Suppressor macrophage treated with lipopolysaccharide for 4 hours (primary cell): ENCODE results near the gene IGFN1.
A peak's percentile ranks its signal among the peaks of the same experiment; 100 is the strongest.

Source experiments
- DNase-seq: peaks from one replicate; pipeline ENCODE4 v3.0.0-alpha.2; 2020

The IGFN1 gene

DNA sequence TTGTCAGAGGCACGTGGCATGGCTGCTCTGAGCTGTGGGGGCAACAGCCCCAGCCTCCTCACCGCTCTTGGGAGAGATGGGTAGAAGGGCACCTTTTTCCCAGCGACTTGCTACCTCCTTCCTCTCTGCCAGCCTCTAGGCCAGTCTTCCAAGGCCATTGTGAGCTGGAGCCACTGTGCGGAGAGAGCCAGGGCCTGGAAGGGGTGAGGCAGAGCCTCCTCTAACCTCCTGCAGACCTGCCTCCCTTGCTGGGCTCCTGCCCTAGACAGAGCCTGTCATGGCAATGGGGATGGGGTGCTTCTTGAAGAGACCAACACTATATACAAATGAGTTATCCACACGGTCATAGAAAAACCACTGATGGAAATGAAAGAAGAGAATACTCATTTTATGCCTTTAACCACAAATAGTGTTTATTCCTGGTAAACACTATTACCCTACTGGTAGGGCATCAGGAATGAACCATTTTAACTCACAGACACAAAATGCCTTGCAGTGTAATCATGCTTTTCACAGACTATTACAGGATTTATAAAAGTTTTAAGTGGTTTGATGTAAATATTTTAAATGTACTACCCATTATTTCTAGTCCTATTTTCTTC lies 5.0 kb upstream of the IGFN1 start:
- DNase-seq, result no peak

DNA sequence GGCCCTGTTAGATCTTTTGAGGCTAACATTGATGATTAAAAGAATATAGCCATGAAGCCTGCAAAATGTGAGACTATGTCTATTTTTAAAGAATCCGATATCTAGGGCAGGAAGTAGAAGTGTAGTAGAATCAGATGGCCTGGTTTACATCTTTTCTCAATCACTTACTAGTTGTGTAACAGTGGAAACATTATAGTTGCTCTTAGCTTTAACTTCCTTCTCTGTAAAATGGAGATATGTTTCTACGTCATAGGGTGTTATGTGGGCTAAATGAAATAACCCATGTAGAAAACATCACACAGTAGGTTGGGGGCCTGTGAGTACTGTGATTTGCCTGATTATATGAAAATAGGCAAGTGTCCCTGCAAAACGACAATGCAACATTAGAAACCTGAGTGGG lies 4.4 kb upstream of the IGFN1 start:
- DNase-seq, result peak; percentile 73

GRCh38 chr1:201189085-201189484 lies 1.5 kb upstream of the IGFN1 start:
- no peak for DNase-seq

DNA sequence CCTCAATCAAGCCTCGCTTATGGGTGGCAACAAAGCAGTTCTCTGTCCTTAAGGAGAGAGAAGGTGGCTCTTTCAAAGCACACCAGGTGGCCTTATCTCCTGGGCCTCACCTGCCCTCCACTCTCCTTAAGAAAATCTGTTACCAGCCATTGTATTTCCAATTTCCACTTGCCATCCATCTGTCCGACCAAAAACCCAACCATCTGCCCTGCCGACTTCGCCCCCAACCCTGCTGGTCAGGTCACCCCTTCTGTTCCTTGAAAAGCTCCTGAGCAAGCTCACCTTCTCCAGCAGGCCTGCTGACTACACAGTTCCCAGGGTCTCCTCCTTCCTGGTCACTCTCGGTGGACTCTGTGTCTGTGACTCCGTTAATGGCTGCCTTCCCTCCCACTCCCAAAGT lies 619 bp upstream of the IGFN1 start:
- no peak for DNase-seq

DNA sequence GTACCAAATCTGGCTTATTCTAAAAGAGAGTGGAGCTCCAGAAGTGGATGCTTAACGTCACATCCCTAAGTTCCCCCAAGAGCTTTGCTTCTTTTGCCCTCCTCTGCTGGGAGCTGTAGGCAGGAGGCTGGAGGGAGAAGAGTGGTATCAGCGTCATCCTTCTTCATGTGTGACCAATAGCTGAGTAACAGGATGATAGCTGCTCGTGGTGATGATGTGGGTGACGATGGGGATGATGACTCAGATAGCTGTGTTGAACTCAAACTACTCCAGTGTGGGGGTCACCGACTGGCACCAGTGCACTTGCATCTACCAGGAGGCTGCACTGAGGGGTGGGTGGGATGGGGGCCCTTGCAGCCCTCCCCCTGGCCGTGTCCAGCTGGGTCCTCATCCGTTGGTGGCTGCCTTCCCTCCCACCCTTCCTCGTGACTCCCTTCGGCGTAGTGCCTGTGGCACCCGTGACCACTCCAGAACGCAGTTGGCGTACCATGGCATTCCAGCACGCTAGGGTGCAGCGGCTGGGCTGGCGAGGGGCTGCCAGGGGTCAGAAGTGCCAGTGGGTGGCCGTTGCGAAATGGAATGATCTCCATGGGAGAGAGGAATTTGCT lies 1.1 kb downstream of the IGFN1 start:
- peak; percentile 79 for DNase-seq

DNA sequence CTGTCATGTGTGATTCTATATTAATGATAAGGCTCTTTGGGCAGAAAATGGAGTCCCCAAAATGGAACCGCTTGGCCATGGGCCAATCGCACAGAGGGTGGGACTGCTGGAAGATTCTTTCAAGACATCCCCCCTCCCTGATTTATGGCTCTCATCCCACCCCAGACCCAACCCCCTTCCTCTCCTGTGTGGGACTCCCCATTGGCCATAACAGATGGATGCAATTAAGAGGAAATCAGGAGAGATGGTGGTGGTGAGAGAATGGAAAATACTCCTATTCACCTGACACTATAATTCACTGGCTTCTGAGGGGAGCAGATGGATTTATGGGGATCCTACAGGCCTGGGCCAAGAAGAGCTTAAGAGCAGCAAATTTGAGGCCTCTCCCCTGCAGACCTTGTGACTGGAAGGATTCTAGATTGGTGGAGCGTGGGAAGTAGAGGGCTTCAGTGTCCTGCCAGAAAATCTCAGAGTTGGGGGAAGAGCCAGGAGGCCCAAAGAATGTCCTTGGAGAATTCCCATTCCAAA lies 1.7 kb downstream of the IGFN1 start:
- DNase-seq, result no peak

- DNase-seq, result no peak
These were observed 3.4 kb downstream of the IGFN1 start for GRCh38 chr1:201194046-201194445.

- DNase-seq, result no peak
These were observed 8.0 kb downstream of the IGFN1 start for GRCh38 chr1:201198598-201198997.

DNA sequence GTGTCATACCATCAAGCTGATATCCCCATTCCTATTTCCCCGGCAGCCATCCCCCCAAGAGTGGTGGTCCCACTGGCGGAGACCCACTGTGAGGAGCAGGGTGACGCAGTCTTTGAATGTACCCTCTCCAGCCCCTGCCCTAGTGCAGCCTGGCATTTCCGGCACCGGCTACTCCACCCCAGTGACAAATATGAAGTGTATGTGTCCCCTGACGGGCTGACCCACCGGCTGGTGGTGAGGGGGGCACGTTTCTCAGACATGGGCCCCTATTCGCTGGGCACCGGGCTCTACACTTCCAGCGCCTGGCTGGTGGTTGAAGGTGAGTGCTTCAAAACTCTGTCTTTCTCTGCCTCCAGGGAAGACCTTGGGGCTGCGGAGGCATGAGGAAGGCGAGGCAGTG lies 14.4 kb downstream of the IGFN1 start:
- DNase-seq, result no peak

DNA sequence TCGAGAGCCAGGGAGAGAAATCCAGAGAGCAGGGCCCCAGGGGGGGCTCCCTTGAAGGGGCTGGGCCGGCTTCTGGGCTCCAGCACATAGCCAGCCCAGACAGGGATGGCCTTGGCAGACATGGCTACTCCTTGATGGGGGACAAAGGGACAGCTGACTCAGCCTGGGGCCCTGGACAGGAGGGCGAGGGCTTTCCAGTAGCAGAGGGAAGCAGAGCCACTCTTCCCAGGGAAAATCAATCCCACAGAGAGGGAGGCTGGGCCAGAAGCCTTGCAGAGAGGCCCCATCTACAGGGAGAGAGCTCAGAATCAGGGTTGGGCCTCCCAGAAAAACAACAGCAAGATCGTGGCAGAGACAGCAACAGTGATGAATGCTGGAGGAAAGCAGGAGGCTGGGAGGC lies 15.6 kb downstream of the IGFN1 start:
- no peak for DNase-seq

- DNase-seq, result no peak
These were observed 16.4 kb downstream of the IGFN1 start for GRCh38 chr1:201207046-201207445.

GRCh38 chr1:201208236-201208635 lies 17.6 kb downstream of the IGFN1 start:
- no peak for DNase-seq

DNA sequence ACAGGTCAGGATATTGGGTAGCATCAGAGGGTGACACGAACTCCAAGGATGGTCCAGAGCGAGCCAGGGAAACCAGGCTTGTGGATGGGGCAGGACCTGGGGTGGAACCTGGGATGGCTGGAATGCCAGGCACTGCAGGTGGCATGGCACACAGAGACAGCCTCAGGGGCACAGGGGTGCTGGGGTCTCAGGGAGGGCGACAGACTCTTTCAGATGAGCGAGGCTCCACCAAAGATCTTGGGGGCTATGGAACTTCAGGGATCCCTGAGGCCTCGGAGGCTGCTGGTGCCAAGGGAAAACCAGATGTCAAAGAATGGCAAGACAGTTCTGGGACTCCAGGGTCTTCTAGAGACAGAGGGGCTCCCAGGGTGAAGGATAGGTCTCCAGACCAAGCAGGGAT lies 21.4 kb downstream of the IGFN1 start:
- DNase-seq, result no peak

DNA sequence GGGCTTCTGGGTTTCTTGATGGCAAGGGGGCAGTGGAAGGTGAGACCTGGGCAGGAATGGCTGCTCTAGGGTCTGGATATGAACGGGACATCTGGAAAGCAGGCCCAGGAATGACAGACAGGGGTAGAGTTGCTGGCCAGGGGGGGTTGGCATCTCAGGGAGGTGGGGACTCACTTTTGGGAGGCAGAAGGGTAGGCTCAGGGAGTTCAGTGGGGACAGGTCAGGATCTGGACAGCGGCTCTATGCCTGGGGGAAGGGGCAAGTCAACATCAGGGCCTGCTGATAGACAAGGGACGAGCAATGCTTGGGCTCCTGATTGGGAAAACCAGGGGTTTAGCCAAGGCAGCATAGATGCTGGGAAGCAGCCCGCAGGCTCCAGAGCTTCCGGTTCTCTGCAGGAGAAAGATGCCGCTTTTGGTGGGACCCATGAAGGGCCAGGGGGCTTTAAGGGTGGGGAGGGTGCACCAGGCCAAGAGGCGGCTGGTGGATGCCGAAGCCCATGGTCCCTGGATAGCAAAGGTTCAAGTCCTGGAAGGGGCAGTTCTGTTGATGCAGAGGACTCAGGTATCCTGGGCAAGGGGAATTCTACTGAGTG lies 21.9 kb downstream of the IGFN1 start:
- no peak for DNase-seq

DNA sequence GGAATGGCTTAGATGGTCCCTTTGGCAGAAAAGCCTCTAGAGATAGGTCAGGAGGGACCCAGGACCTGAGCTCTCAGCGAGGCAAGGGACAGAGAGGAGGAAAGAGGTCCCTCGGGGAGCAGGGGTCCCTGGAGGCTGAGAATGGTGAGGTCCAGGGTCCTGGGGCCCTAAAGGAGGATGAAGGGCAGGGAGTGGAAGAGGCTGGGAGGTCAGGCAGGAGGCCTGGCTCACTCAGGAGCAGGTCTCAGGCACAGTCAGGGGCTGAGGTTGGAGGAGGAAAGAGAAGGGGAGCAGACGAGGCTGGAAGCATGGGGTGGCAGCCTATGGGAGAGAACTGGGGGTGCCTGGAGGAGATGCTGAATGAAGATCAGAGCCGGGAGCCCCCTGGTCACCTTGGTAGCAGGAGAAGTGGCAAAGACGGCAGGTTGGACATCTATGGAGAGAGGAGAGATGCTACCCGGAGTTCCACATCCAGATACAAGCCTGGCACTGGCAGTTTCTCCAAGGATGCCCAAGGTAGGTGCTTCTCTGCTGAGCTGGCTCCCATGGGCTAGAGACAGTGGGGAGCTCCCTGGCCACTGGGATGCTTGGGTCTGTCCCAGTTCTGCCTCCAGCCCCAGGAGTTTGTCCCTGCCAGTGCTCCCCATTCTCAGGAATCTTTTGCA lies 22.6 kb downstream of the IGFN1 start:
- no peak for DNase-seq

GRCh38 chr1:201213926-201214325 lies 23.3 kb downstream of the IGFN1 start:
- no peak for DNase-seq

GRCh38 chr1:201214461-201214860 lies 23.8 kb downstream of the IGFN1 start:
- DNase-seq, result no peak

DNA sequence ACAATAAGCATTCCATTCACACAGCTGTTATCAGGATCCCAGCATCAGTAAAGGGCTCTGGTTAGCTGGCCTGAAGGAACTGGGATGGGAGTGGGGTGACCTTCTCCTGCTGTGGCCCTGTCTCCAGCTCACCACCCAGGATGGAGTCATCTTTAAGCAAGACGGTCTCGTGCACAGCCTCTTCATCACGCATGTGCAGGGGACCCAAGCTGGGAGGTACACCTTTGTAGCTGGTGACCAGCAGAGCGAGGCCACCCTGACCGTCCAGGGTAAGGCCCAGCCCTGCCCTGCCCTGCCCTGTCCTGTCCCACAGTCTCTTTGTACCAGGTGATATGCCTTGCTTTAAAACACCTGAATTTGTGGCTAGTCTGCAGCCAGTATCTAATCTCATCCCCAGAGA lies 24.3 kb downstream of the IGFN1 start:
- no peak for DNase-seq

DNA sequence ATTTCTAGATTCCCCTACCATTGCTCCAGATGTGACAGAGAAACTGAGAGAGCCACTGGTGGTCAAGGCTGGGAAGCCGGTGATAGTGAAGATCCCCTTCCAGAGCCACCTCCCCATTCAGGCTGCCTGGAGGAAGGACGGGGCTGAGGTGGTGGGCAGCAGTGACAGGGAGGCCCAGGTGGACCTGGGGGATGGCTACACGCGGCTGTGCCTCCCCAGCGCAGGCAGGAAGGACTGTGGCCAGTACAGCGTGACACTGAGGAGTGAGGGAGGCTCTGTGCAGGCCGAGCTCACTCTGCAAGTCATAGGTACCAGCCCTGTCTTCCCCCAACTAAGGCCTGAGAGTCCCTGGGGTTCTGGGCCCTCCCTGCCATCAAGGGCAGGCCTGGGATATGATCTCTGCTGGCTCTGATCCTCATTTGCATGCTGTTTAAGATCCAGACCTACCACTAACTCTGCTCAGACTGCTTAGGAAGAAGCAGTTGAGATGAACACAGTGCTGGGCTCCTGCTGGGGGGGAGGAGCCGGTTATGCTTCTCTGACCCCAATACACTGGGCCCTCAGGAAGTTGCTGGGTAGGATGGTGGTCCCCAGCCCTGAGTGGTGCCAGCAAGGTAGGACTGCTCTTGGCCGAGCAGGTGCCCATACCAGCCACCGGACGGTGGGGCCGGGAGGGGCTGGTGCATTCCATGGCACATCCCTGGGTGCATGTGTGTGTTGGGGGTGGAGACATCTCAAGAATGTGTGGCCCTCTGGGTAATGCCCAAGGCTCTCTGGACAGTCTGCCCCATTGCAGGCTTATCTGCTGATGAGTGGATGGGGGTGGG lies 25.1 kb downstream of the IGFN1 start:
- no peak for DNase-seq

DNA sequence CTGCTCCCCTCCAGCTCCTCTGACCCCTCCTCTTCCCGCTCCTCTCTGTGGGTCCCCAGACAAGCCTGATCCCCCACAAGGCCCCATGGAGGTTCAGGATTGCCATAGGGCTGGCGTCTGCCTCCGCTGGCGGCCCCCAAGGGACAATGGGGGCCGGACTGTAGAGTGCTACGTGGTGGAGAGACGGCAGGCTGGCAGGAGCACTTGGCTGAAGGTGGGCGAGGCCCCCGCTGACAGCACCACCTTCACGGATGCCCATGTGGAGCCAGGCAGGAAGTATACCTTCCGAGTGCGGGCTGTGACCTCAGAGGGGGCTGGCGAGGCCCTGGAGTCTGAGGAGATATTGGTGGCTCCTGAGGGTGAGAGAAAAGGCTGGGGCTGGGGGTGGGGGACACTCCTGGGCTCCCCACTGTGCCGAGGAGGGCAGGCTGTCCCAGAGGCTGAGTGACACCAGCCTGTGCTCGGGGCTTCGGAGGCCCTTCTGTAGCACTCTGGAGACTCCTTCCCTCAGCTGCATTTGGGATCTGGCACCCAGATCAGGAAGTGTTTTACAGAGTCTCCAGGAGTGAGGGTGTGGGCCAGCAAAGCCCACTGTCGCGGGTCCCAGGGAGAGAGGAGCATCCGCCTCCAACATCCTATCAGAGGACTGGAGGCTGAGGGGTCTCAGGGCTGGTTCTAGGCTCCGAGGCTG lies 25.9 kb downstream of the IGFN1 start:
- DNase-seq, result no peak

- DNase-seq, result no peak
These were observed 26.5 kb downstream of the IGFN1 start for GRCh38 chr1:201217146-201217545.

DNA sequence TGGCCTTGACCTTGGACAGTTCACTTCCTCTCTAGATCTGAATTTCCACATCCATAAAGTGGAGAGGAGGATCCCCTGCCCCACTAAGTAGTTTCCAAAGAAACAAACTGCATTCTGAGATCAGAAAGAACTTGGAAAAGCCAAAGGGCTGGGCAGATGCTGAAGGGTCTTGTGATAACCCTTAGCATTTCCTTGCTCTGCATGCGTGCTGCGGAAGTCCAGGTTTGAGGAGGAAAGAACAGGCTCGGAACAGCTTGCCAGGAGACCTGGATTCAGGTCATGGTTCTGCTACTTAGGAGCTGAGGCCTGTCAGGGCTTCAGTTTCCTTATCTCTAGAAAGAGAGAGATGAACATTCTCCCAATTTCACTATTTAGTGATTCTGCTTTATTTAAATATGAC lies 27.2 kb downstream of the IGFN1 start:
- no peak for DNase-seq

DNA sequence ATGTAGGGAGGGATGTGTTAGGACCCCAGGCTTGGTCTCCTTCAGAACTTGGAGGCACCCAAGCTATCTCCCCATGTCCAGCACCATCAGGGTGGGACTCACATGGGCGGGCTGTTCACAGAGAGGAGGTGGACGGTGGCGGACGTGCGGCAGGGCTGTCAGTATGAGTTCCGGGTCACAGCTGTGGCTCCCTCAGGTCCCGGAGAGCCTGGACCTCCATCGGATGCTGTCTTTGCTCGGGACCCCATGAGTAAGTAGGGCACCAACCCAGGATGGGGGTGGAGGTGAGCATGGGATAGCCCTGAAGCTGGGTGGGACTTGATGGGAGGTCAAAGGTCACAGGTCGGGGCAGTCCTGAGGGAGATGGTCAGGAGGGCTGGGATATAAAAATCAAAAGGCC lies 27.8 kb downstream of the IGFN1 start:
- DNase-seq, result no peak
